ENCODE data around the gene ZNF496.

DNA sequence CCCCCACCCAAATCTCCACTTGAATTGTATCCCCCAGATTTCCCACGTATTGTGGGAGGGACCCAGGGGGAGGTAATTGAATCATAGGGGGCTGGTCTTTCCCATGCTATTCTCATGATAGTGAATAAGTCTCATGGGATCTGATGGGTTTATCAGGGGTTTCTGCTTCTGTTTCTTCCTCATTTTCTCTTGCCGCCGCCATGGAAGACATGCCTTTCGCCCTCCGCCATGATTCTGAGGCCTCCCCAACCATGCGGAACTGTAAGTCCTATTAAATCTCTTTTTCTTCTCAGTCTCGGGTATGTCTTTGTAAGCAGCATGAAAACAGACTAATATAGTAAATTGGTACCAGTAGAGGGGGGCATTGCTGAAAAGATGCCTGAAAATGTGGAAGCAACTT is 33.4 kb upstream of the ZNF496 start:
- TF ChIP-seq, protein P1, sequence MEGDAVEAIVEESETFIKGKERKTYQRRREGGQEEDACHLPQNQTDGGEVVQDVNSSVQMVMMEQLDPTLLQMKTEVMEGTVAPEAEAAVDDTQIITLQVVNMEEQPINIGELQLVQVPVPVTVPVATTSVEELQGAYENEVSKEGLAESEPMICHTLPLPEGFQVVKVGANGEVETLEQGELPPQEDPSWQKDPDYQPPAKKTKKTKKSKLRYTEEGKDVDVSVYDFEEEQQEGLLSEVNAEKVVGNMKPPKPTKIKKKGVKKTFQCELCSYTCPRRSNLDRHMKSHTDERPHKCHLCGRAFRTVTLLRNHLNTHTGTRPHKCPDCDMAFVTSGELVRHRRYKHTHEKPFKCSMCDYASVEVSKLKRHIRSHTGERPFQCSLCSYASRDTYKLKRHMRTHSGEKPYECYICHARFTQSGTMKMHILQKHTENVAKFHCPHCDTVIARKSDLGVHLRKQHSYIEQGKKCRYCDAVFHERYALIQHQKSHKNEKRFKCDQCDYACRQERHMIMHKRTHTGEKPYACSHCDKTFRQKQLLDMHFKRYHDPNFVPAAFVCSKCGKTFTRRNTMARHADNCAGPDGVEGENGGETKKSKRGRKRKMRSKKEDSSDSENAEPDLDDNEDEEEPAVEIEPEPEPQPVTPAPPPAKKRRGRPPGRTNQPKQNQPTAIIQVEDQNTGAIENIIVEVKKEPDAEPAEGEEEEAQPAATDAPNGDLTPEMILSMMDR (IDR thresholded peaks at IDR 0.05), result no peak
- TF ChIP-seq POLR2AphosphoS5 (IDR thresholded peaks at IDR 0.05; ENCODE audit: insufficient read depth in 1 of 2, low read depth in 1 of 2) (no peak), POLR2A (IDR thresholded peaks at IDR 0.05) (no peak)
